Retinal pigment epithelial cell (primary cell): ENCODE data around the gene COPG2.
"Not testable (repeated sequence)": the region's sequence is repeated elsewhere in the genome, so short reads cannot be mapped to it uniquely, and the experiment has no call there.

Source experiments
- DNase-seq: peaks from one replicate; pipeline ENCODE4 v3.0.0-alpha.2; 2010; ENCODE audit warnings: low read depth
- H3K4me3 ChIP-seq: 2 replicates; pipeline ENCODE4 v1.5.1; 2011; ENCODE audit warnings: mild to moderate bottlenecking, low read length, control low read depth, moderate library complexity
- TF ChIP-seq, protein P1 (sequence below): conservative IDR thresholded peaks from 2 replicates; pipeline ENCODE4 v1.5.1; 2011; ENCODE audit warnings: low read depth, low read length, control low read depth, inconsistent platforms

The COPG2 gene

DNA sequence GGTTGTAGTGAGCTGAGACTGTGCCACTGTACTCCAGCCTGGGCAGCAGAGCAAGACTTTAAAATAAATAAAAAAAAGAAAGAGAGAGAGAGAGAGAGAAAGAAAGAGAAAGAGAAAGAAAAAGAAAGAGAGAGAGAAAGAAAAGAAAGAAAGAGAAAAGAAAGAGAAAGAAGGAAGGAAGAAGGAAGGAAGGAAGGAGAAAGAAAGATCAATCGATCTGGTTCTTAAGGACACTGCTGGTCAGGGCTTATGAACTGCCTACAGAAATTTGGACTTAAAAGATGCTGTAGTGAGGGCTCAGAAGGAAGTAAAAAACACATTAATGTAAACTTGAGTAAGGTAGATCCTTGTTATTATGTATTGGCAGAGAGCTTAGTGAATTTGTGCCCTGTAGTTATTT lies 62.4 kb downstream of the COPG2 start:
- H3K4me3 ChIP-seq: no peak overlapping the region
- DNase-seq: no peak
- TF ChIP-seq, protein P1, sequence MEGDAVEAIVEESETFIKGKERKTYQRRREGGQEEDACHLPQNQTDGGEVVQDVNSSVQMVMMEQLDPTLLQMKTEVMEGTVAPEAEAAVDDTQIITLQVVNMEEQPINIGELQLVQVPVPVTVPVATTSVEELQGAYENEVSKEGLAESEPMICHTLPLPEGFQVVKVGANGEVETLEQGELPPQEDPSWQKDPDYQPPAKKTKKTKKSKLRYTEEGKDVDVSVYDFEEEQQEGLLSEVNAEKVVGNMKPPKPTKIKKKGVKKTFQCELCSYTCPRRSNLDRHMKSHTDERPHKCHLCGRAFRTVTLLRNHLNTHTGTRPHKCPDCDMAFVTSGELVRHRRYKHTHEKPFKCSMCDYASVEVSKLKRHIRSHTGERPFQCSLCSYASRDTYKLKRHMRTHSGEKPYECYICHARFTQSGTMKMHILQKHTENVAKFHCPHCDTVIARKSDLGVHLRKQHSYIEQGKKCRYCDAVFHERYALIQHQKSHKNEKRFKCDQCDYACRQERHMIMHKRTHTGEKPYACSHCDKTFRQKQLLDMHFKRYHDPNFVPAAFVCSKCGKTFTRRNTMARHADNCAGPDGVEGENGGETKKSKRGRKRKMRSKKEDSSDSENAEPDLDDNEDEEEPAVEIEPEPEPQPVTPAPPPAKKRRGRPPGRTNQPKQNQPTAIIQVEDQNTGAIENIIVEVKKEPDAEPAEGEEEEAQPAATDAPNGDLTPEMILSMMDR: no peak

DNA sequence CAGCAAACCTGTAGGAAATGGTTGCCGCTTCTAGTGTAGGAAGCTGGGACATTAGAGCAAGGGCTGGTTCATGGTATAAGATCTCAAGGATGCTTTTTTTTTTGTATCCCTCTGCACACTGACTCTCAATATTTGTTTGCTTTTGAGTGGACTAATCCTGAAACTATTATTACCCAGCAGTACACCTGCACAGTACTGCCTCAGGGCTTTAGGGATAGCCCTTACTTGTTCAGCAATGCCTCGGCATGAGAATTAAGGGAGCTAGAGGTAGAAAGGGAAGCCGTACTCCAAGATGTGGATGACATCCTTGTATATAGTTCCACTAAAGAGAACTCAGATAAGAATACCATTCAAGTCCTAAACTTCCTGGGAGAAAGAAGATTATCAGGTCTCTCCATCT lies 70.5 kb downstream of the COPG2 start:
- H3K4me3 ChIP-seq: no peak overlapping the region
- TF ChIP-seq, protein P1: no peak
- no peak for DNase-seq

DNA sequence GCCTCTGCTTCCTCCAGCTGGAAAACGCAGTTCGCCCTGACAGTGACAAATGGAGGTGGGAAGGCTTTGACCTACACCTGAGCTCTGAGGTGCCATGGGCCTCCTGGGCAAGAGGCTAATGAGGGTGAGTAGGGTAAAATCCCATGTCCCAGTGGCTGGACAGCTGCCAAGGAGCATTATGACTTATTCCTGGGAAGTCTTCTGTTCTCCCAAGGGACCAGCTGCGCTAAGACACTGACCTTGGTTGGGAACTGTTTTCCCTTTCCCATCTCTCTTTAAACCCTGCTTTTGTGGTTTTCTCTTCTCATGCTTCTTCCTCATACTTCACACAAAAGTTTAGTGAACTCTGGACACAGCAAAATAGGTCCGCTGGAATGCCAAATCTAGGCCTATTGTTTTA lies 72.6 kb downstream of the COPG2 start:
- DNase-seq: no peak
- no peak overlapping the region for H3K4me3 ChIP-seq
- TF ChIP-seq, protein P1: no peak

GRCh38 chr7:130593033-130593432 lies 75.5 kb downstream of the COPG2 start:
- TF ChIP-seq, protein P1: no peak
- no peak overlapping the region for H3K4me3 ChIP-seq
- no peak for DNase-seq

GRCh38 chr7:130591464-130591863 lies 77.1 kb downstream of the COPG2 start:
- not testable (repeated sequence) for DNase-seq, H3K4me3 ChIP-seq

DNA sequence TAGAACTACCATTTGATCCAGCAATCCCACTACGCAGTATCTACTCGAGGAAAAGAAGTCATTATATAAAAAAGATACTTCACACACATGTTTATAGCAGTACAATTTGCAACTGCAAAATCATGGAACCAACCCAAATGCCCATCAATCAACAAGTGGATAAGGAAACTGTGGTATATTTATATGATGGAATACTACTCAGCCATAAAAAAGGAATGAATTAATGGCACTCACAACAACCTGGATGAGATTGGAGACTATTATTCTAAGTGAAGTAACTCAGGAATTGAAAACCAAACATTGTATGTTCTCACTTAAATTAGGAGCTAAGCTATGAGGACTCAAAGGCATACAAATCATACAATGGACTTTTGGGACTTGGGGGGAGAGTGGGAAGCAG lies 82.6 kb downstream of the COPG2 start:
- not testable (repeated sequence) for DNase-seq, H3K4me3 ChIP-seq

DNA sequence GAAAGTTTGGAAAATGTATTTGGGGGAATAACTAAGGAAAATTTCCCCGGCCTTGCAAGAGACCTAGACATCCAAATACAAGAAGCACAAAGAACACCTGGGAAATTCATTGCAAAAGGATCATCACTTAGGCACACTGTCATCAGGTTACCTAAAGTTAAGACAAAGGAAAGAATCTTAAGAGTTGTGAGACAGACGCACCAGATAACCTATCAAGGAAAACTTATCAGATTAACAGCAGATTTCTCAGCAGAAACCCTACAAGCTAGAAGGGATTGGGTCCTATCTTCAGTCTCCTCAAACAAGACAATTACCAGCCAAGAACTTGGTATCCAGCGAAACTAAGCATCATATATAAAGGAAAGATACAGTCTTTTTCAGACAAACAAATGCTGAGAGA lies 93.4 kb downstream of the COPG2 start:
- DNase-seq, H3K4me3 ChIP-seq: not testable (repeated sequence)

- H3K4me3 ChIP-seq, DNase-seq: not testable (repeated sequence)
Measured at GRCh38 chr7:130570144-130570543, 98.4 kb downstream of the COPG2 start.

DNA sequence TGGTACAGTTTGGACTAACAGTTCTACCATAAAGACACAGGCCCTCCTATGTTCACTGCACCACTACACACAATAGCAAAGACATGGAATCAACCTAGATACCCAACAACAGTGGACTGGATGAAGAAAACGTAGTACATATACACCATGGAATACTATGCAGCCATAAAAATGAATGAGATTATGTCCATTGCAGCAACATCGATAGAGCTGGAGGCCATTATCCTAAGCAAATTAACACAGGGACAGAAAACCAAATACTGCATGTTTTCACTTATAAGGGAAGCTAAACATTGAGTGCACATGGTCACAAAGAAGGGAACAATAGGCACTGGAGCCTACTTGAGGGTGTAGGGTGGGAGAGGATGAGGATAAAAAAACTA lies 101.7 kb downstream of the COPG2 start:
- DNase-seq: no peak
- H3K4me3 ChIP-seq: no peak overlapping the region
- TF ChIP-seq, protein P1: no peak
